Panc1 (cell line): ENCODE data around the gene ZNF444.

Source experiments
- CTCF ChIP-seq: fragments of 450-650 bp; IDR thresholded peaks from 2 replicates; pipeline ENCODE4 v1.5.1; 2017; ENCODE audit warnings: mild to moderate bottlenecking
- POLR2AphosphoS5 ChIP-seq: IDR thresholded peaks from 2 replicates; pipeline ENCODE4 v1.6.1; 2012; ENCODE audit warnings: mild to moderate bottlenecking, low read depth, low read length, moderate library complexity
- TCF7L2 ChIP-seq: IDR thresholded peaks from 2 replicates; pipeline ENCODE4 v1.6.1; 2011; ENCODE audit warnings: mild to moderate bottlenecking, low read depth, low read length, inconsistent platforms

GRCh38 chr19:56125806-56126590 is 15.1 kb upstream of the ZNF444 start:
- no peak for TF ChIP-seq CTCF
- no peak for TF ChIP-seq POLR2AphosphoS5
- no peak for TF ChIP-seq TCF7L2
